Fibroblast of the aortic adventitia (primary cell): ENCODE results near the gene TOMM70. TPM values are rescaled to one million over a fixed set of nuclear protein-coding genes. Genes with fewer than 3 reads are reported as not detected.
A peak's percentile ranks its signal among the peaks of the same experiment; 100 is the strongest.
"Not testable (repeated sequence)": the region's sequence is repeated elsewhere in the genome, so short reads cannot be mapped to it uniquely, and the experiment has no call there.

Experiments used
- DNase-seq: peaks from one replicate; pipeline ENCODE4 v3.0.0-alpha.2; 2010; ENCODE audit warnings: low read depth
- H3K4me3 ChIP-seq: 2 replicates; pipeline ENCODE4 v1.5.1; 2011; ENCODE audit warnings: low read depth, mild to moderate bottlenecking, control low read depth, low read length, moderate library complexity
- CTCF ChIP-seq: IDR thresholded peaks from 2 replicates; pipeline ENCODE4 v1.5.1; 2011; ENCODE audit warnings: mild to moderate bottlenecking, low read length, control low read depth, inconsistent platforms; ENCODE audit not compliant: insufficient read depth
- total RNA-seq: library from RNA; depleted of rRNA; stranded (reverse); fragments of >200 nt; gene quantifications from 2 replicates; pipeline ENCODE4 v1.2.3, GENCODE V29; 2012; ENCODE audit warnings: low replicate concordance

Gene TOMM70
- total RNA-seq: 62.0 and 64.5 TPM in 2 replicates

GRCh38 chr3:100400780-100401673 lies at the start of gene TOMM70, which contains the start of gene LNP1:
TOMM70 (minus strand) TSS chr3:100401089; CDS start chr3:100400949, 140 bp downstream.
LNP1 (plus strand) TSS chr3:100401539; CDS start chr3:100429730, 28,191 bp downstream.
- TF ChIP-seq CTCF: no peak
- peak; percentile 96 for DNase-seq
- peak within 1 kb of the TSS; percentile 93 for H3K4me3 ChIP-seq

DNA sequence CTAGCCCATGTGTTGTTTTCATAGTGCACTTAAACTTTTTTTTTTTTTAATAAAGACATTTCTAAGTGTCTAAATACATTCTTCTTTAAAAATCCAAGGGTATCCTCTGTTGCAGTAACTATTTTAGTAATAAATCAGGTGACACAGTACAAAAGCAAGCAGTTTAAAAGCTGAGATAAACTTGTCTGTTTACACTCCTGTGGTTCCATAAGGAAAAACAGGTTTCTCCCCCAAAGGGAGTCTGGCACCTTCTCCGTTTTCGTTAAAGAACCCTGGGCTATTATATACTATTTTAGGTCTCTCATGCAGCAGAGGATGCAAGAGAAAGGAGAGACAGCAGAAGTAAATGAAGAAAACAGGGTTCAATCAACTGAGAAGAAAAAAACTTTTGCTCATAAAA lies 48.3 kb upstream of the TOMM70 start:
- no peak for DNase-seq
- TF ChIP-seq CTCF: no peak

GRCh38 chr3:100448079-100448478 lies 47.2 kb upstream of the TOMM70 start:
- TF ChIP-seq CTCF: no peak
- no peak for DNase-seq
- H3K4me3 ChIP-seq: no peak overlapping the region

More for the DNA sequence above, 48.3 kb upstream of the TOMM70 start:
- no peak overlapping the region for H3K4me3 ChIP-seq

DNA sequence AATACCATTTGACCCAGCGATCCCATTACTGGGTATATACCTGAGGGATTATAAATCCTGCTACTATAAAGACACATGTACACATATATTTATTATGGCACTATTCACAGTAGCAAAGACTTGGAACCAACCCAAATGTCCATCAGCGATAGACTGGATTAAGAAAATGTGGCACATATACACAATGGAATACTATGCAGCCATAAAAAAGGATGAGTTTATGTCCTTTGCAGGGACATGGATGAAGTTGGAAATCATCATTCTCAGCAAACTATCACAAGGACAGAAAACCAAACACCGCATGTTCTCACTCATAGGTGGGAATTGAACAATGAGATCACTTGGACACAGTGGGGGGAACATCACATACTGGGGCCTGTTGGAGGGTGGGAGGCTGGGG lies 46.2 kb upstream of the TOMM70 start:
- not testable (repeated sequence) for DNase-seq

DNA sequence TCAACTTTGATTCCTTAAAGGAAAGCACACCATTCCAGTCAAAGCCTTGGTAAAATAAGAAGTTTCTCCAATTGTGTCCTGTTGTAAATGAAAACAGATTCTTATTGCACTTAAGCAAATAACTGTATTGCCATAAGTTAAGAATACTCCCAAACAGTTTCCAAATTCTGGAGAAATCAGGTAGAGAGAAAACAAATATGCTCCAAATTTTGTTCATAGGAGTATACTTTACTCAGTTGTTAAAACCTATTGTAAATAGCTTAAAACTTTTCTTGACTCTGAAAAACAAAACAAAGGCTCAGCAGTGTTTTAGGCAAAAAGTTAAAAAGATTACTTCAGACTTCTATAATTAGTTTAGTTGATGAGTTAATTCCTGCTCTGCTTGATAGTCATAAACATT lies 42.8 kb upstream of the TOMM70 start:
- no peak for DNase-seq
- TF ChIP-seq CTCF: no peak
- H3K4me3 ChIP-seq: no peak overlapping the region

More for the DNA sequence above, 46.2 kb upstream of the TOMM70 start:
- not testable (repeated sequence) for H3K4me3 ChIP-seq

DNA sequence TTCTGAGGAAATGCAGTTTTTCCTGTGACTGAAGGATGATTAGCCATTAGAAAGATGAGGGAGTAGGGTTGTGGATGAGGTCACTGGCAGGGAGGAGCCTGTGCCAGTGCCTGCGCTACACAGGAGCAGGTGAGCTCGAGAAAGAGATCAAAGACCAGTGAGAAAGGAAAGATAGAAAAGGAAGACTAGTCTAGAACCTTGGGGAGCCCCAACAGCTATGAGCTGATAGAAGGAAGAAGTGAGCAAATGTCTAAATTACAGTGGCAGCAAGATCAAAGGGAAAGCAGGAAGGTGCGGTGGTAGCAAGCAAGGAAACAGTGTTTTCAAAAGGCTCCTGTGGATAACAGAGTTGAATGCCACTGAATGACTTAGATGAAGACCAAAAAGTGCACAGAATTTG lies 40.0 kb upstream of the TOMM70 start:
- no peak for DNase-seq
- H3K4me3 ChIP-seq: no peak overlapping the region
- TF ChIP-seq CTCF: no peak

GRCh38 chr3:100438623-100438974 lies 37.7 kb upstream of the TOMM70 start:
- H3K4me3 ChIP-seq: no peak overlapping the region
- TF ChIP-seq CTCF: no peak
- no peak for DNase-seq
